ENCODE data around the gene COL8A2. TPM values are rescaled to one million over a fixed set of nuclear protein-coding genes. Genes with fewer than 3 reads are reported as not detected.

Gene COL8A2
- total RNA-seq, 1 experiment from 2014 or later, result 1.2 TPM

- no peak for DNase-seq (ENCODE audit: low read depth, low spot score)
- Histone ChIP-seq H3K27ac (ENCODE audit: low read length) (no peak overlapping the region), H3K9me3 (ENCODE audit: control insufficient read depth, insufficient read depth, low read depth, low read length) (no peaks in the 10 kb centered on the region), H3K4me3 (ENCODE audit: low read depth in 2 of 2, low read length in 2 of 2) (no peak overlapping the region), H3K27me3 (ENCODE audit: control insufficient read depth, insufficient read depth, low read length) (peaks cover 2% of the 10 kb centered on the region; the same call in 1 of the 2 replicates), H3K4me1 (ENCODE audit: control insufficient read depth, insufficient read depth, low read length) (0 out of 2 replicates have a peak, but pooled peaks cover 6% of the 10 kb centered on the region), H3K36me3 (ENCODE audit: control insufficient read depth, insufficient read depth, low read length) (no peaks in the 10 kb centered on the region)
- ATAC-seq, result no peak
- TF ChIP-seq CTCF (IDR thresholded peaks at IDR 0.05) (no peak), TCF7L2 (IDR thresholded peaks at IDR 0.05; ENCODE audit: low read depth, low read length) (no peak), SIN3A (IDR thresholded peaks at IDR 0.05; ENCODE audit: borderline replicate concordance, insufficient read depth, low read depth, low read length) (no peak), POLR2AphosphoS5 (IDR thresholded peaks at IDR 0.05; ENCODE audit: low read depth, low read length) (no peak), REST (IDR thresholded peaks at IDR 0.05; ENCODE audit: insufficient read depth in 1 of 2, low read depth in 2 of 2, low read length in 1 of 2) (no peak)
- POLR2A ChIA-PET, result interaction anchor here (0.7 kb wide), 1 partner anchor 64 kb away, joined by 8 read pairs; no protein-coding TSS in a partner anchor
- intact Hi-C loops (cut with micrococcal nuclease; ENCODE audit: unreplicated experiment) (no loop called here), in situ Hi-C loops (cut with HindIII; ENCODE audit: low pct_unique_long_range_greater_than_20kb, low sequenced_read_pairs) (no loop called here)
- CTCF ChIA-PET, result interaction anchor here (0.6 to 0.7 kb wide), 3 partner anchors 18 to 696 kb away, joined by 3 to 7 read pairs (median 6); no protein-coding TSS in a partner anchor
- BruUV-seq (replicated peaks), result no TSS peak
These were observed 3.3 kb upstream of the COL8A2 start for GRCh38 chr1:36128126-36128904.

- no TSS peak for BruUV-seq (replicated peaks)
- TF ChIP-seq CTCF (IDR thresholded peaks at IDR 0.05) (no peak), POLR2AphosphoS5 (IDR thresholded peaks at IDR 0.05; ENCODE audit: low read depth, low read length) (no peak), SIN3A (IDR thresholded peaks at IDR 0.05; ENCODE audit: borderline replicate concordance, insufficient read depth, low read depth, low read length) (no peak), REST (IDR thresholded peaks at IDR 0.05; ENCODE audit: insufficient read depth in 1 of 2, low read depth in 2 of 2, low read length in 1 of 2) (no peak), TCF7L2 (IDR thresholded peaks at IDR 0.05; ENCODE audit: low read depth, low read length) (no peak)
- ChIA-PET CTCF (no interaction called here), POLR2A (no interaction called here)
- H3K36me3 ChIP-seq (ENCODE audit: control insufficient read depth, insufficient read depth, low read length), result no peaks in the 10 kb centered on the region
- in situ Hi-C loops (cut with HindIII; ENCODE audit: low pct_unique_long_range_greater_than_20kb, low sequenced_read_pairs) (no loop called here), intact Hi-C loops (cut with micrococcal nuclease; ENCODE audit: unreplicated experiment) (no loop called here)
- no peak overlapping the region for H3K27ac ChIP-seq (ENCODE audit: low read length)
- DNase-seq (ENCODE audit: low read depth, low spot score), result no peak
- H3K4me3 ChIP-seq (ENCODE audit: low read depth in 2 of 2, low read length in 2 of 2), result no peak overlapping the region
- 0 out of 2 replicates have a peak, but pooled peaks cover 6% of the 10 kb centered on the region for H3K4me1 ChIP-seq (ENCODE audit: control insufficient read depth, insufficient read depth, low read length)
- no peak for ATAC-seq
- H3K9me3 ChIP-seq (ENCODE audit: control insufficient read depth, insufficient read depth, low read depth, low read length), result no peaks in the 10 kb centered on the region
- H3K27me3 ChIP-seq (ENCODE audit: control insufficient read depth, insufficient read depth, low read length), result peaks cover 2% of the 10 kb centered on the region; the same call in 1 of the 2 replicates
These were observed 1.9 kb upstream of the COL8A2 start for GRCh38 chr1:36126797-36127500.

All from Panc1 (cell line).